ENCODE data around the gene COL13A1.

COL13A1 gene

DNA sequence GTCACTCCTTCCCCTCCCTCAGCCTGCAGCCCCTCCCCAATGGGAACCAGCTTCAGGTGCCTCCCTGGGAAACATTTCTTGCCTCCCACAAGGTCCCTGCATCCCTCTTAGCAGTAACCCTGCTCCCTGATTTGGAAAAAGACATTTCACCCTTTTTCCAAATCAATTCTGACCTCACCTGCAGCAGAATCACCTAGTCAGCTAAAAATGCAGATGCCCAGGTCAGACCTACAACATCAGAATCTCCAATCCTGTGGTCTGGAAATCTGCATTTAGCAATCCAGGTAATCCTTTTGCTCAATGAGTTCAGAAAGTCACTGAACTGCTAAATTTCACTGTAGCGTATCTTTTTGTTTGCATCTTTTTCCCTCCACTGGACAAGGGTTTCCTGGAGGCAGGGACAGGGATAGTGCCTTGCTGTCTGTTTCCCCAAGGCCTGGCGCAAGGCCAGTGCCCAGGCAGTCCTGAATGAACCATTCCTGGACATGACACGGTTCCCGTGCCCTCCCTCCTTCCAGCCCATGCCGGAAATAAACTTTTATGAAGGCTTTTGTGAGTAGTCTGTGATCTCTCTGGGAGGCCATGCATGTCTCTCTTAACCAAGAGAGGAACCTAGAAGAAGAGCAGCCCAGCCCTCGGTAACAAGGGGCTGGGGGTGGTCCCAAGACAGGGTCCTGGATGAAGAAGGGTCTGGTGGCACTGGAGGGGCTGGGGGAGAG lies 44.0 kb downstream of the COL13A1 start:
- DNase-seq (ENCODE audit: low spot score) = no peak

GRCh38 chr10:69846293-69846921 lies 44.7 kb downstream of the COL13A1 start:
- DNase-seq (ENCODE audit: low spot score) = no peak

DNA sequence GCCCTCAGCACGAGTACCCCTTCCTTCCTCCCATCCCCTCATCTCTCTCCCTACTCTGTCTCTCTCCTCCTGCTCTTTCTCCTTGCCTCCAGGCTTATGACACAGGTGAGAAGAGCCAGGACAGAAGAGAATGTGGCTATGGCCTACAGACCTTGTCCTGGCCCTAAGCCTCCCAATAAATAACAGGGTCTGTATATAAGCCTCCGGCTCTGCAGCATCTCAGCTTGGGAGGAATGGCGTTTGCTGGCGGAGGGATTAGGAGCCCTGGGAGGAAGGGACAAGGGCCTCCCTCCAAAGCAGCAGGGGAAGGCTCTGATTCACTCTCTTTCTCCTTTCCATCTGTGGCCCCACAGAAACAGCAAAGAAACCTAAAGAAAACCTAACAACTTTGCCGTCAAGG lies 45.8 kb downstream of the COL13A1 start:
- DNase-seq (ENCODE audit: low spot score) = no peak

DNA sequence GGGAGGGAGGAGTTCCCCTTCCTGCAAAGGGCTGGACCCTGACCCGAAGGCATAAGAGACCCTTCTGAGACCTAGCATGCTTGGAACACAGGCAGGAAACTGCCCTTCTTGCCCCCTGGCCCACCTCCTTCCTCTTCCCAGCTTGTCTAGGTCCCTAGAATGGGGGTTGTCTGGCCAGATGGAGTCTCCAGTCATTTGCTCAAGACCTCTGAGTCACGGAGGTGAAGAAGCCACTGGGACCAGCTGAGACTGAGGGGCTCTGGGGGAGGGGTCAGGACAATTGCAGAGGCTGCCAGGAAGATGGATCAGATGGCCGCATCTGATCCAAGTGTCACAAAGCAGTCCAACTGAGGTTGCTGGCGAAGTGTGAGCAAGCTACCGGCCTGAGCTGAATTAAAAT lies 46.2 kb downstream of the COL13A1 start:
- no peak for DNase-seq (ENCODE audit: low spot score)

GRCh38 chr10:69848454-69848853 lies 46.7 kb downstream of the COL13A1 start:
- DNase-seq (ENCODE audit: low spot score) = no peak

- DNase-seq (ENCODE audit: low spot score) = no peak
Measured at GRCh38 chr10:69849825-69850224, 48.1 kb downstream of the COL13A1 start.

DNA sequence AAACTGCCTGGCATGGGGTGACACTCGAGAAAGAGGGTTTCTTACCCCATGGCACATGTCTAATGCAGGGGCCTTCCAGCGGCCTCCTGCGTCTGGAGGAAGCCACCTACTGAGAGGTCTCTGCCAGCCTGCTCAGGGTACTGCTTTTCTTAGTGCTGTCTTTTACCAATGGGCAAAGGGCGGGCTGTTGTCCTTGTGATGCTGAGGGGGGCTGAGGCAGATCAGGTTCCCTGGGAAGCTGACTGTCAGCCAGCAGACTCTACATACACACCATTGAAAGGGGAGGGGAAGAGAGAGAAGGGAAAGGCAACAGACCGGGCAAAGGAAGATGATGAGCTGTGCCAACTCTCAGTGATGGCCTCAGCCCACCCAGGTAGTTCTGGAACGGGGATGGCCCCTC lies 48.7 kb downstream of the COL13A1 start:
- DNase-seq (ENCODE audit: low spot score) = no peak

DNA sequence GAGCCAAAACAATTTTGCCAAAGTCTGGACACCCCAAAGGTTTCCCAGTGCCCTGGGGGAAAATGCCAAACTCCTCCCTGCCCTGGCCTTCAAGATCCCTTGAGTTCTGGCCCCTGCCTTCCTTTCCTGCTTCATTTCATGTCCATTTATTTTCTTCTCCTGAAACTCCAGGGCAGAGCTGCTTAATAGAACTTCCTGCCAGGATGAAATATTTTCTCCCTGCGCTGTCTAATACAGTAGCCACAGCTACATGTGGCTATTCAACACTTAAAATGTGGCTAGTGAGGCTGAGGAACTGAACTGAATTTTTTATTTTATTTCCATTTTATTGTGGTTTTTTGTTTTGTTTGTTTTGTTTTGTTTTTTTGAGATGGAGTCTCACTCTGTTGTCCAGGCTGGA lies 49.6 kb downstream of the COL13A1 start:
- no peak for DNase-seq (ENCODE audit: low spot score)

DNA sequence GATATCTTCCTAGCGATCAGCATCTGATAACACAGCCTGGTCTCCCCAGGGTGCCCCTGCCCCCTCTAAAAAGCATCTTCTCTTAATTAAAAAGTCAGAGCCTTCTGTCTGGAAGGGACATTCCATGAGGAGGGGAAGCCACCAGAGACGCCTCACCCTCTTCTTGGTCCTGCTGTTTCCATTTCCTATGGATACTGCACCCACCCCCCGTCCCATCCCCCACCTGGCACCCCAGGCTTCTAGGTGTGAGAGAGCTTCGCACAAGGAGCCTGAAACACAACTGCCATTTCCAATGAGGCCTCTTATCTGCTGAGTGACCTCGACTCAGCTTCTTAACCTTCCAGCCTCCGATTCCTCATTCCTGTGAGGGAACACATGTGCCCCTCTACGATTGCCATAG lies 51.4 kb downstream of the COL13A1 start:
- DNase-seq (ENCODE audit: low spot score) = no peak

DNA sequence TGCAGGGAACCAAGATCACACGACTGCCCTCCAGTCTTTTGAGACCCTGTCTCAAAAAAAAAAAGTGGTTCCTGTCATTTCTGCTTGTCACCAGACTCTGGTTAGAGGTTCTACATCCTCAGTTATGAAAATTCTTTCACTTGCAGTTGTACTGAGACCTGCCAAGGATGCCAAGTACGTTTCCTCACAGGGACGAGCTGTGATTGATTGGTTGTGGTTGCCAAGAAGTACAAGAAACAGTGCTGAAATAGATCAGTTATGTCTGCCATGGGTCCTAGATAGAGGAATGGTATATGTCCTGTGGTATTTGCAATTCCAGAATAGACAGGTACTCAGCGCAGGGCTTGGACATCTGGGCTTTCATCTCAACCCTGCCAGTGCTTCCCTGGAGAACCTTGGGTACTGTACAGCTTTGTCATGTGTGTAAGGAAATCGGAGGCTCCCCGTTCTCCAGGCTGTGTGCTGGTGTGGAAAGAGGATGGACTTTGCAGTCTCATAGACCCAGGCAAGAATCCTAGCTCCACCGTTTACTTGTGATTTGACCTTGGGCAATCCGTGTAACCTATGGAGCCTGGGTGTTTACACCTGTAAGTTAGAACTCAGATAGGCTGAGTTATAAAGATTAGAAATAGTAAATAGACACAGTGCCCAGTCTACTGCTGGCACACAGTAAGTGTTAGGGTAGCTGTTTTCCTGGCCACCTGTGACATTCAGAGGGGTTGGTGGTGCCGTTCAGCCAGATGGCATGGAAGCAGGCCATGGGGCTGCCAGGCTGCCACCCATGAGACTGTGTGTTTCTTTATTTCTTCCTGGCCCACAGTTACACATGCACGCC lies 53.0 kb downstream of the COL13A1 start:
- no peak for DNase-seq (ENCODE audit: low spot score)

DNA sequence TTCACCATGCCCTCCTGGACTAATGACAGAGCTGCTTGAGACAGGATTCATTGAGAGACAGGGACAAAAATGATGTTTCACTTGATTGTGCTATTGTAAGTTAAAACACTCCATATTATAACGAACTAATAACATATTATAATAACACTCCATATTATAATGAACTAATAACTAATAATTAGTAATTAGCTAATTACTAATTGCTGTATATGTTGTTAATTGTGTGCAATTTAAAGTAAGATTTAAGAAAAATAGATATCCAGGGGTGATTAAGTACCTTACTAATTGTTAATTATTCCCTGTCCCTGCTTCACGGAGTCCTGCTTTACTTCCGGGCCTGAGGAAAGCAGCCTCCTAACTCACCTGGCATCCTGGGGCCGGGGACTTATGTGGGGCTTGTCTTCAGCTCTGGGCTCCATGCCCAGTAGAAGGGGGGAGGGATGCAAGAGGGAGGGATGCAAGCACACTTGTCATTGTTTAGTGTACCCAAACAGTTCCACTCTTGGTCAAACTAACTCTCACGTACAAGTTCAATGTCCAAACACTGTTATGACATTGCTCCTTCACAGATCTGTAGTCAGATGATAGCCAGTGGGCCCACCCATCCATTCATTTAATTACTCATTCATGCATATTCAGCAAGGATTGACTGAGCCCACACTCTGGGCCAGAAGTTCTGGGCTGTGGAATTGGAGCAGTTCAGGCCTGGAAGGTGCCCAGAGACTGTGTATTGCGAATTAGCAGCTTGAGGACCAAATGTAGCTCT lies 53.8 kb downstream of the COL13A1 start:
- no peak for DNase-seq (ENCODE audit: low spot score)

GRCh38 chr10:69856601-69857166 lies 55.0 kb downstream of the COL13A1 start:
- no peak for DNase-seq (ENCODE audit: low spot score)

GRCh38 chr10:69858201-69858600 lies 56.5 kb downstream of the COL13A1 start:
- no peak for DNase-seq (ENCODE audit: low spot score)

DNA sequence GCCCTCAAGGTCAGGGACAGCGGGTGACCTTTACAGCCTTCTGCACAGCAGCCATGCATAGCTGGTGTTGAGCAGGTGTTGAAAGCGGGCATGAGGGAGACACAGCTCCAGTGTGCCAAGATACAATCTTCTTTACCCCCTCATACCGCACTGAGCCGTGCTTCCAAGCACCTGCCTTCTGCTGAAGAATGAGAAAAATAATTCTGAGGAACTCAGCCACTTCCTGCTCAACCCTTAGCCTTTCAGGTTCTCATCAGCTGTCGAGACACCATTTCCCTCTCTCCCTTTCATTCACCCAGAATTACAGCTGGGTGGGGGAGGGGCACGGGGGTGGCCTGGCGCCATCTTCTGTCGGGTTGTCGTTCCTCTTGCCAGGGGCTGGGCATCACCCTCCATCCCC lies 58.6 kb downstream of the COL13A1 start:
- no peak for DNase-seq (ENCODE audit: low spot score)

DNA sequence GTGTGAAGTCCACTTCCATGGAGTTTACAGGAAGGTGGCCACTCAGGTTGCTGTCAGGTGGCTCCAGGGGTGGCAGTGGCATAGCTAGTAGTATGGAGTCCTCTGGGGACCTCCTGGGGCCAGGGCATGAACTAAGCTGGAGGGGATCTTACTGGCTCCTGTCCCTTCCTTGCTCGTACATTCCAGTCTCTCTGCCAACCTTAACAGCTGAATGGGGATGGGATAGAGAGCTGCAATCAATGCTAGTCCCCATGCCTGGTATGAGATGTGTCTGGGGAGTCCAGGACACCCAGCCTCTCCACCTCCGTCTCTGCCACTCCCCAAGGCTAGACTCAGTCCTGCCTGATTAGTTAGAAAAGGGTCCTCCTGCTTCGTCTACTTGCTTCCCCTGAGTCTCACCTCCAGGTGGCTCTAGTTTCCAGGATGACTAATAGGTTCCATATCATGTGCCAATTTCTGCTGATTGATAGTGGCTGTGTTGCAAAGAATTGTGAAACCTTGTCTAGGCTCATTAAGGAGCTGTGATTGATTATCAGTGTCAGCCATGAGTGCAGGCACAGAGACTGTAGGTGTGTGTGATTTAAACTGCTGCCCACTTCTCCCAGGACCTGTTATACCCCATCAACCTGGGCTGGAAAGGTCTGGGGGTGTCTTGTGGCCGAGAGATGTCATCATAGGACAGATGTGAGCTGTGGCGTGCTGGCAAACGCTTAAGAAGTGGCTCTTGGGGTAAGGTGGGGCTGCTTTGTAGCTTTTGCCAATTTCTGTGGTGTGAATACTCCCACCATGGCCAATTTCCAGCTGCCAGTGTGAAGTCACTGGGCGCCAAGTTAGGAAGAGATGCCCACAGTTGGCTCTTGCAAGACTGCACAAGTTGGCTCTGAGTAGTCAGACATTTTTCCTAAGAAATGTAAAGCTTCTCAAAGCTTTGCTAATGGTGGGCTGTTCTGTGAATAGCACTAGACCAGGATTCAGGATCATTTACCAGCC lies 59.8 kb downstream of the COL13A1 start:
- peak; percentile 39 for DNase-seq (ENCODE audit: low spot score)

- DNase-seq (ENCODE audit: low spot score) = no peak
Measured at GRCh38 chr10:69862882-69863530, 61.3 kb downstream of the COL13A1 start.

GRCh38 chr10:69863580-69863979 lies 61.9 kb downstream of the COL13A1 start:
- no peak for DNase-seq (ENCODE audit: low spot score)

DNA sequence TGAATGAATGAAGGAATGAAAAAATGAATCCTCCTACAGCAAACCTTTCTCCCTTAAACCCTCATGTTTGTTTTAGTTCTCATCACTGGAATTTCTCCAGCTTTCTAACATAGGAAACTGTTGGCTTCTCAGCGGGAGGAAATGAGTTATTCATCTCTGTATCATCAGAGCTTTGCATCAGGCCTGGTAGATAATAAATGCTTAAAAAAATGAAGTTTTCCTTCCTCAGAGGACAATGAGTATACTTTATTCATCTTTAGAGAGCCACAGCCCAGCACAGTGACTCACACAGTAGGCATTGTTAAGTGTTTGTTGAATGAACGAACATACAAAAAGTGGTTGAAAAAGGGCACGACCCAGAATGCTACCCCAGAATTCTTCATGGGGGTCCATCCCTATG lies 62.6 kb downstream of the COL13A1 start:
- DNase-seq (ENCODE audit: low spot score) = no peak

DNA sequence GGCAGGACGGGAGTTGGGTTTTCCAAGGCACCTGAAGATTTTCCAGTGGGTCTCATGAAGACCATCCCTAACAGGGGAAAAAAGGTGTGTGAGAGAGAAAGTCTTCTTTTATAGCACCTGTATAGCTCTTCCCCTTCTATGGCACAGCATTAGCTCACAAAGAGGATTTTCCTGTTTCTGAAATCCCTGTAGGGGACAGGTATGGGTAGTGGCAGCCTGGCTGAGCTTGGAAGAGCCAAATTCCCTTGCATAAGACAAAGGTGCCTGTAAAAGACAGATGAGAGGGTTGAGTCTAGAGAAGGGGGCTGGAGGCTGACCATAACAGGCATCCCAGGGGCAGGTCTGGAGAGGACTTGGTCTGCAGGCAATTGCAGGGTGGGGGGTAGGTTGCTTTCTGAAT lies 63.7 kb downstream of the COL13A1 start:
- no peak for DNase-seq (ENCODE audit: low spot score)

DNA sequence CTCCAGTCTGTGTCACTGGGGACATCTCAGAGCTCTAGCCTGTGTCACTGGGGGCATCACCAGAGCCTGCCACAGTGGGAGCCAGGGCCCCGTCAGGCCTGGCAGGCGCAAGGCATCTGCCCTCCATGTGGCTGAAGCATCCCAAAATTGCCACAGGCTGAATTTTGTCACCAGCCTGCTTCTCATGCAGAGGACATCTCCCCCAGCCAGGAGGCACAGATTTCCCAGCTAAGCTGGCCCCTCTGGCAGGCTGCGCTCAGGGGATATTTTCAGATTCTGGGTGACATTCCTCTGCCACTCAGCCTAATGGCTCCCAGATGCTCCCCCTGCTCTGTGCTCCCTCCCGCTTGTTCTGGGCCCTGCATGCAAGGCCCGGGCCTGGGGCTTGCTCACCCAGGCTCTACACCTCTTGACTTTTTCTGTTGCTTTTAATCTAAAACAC lies 64.6 kb downstream of the COL13A1 start:
- DNase-seq (ENCODE audit: low spot score) = no peak
